Left ventricle myocardium inferior (tissue), 1 donor: ENCODE results near the gene SLC26A11. TPM values are rescaled to one million over a fixed set of nuclear protein-coding genes. Genes with fewer than 3 reads are reported as not detected.

Experiments used
- DNase-seq: peaks from one replicate; pipeline ENCODE4 v3.0.0-alpha.2; 2020
- H3K27ac ChIP-seq: fragments of 200-600 bp; replicated peaks from 2 replicates; pipeline ENCODE4 v1.8.0; 2021
- H3K27me3 ChIP-seq: fragments of 200-600 bp; 2 replicates; pipeline ENCODE4 v1.8.0; 2021; ENCODE audit warnings: low read depth
- H3K36me3 ChIP-seq: fragments of 200-600 bp; 2 replicates; pipeline ENCODE4 v1.8.0; 2021
- H3K4me1 ChIP-seq: fragments of 200-600 bp; 2 replicates; pipeline ENCODE4 v1.8.0; 2021
- H3K4me3 ChIP-seq: fragments of 200-600 bp; 2 replicates; pipeline ENCODE4 v1.8.0; 2021; ENCODE audit warnings: mild to moderate bottlenecking, moderate library complexity
- H3K9me3 ChIP-seq: fragments of 200-600 bp; replicated peaks from 2 replicates; pipeline ENCODE4 v1.8.0; 2021
- CTCF ChIP-seq: fragments of 200-600 bp; IDR thresholded peaks from 2 replicates; pipeline ENCODE4 v1.8.0; 2021; ENCODE audit warnings: antibody characterized with exemption, mild to moderate bottlenecking, borderline replicate concordance
- intact Hi-C: fragments of 100-400 bp; cut with micrococcal nuclease; formaldehyde crosslinking; loops from one replicate; pipeline ENCODE4 v1.11.0; 2022
- total RNA-seq: library from RNA; stranded (reverse); fragmentation: NEBNext Ultra II Directional; extraction: Animal tissue kit (Norgen Biotek cat#: 25700); gene quantifications from one replicate; pipeline ENCODE4 v1.2.1, GENCODE V29; 2021
- donor health status: DM: no; HTN: yes; CAD: no; lungs with severe emphysema.

SLC26A11 gene
- total RNA-seq, 1 donor from 2014 or later: 4.1 TPM

DNA sequence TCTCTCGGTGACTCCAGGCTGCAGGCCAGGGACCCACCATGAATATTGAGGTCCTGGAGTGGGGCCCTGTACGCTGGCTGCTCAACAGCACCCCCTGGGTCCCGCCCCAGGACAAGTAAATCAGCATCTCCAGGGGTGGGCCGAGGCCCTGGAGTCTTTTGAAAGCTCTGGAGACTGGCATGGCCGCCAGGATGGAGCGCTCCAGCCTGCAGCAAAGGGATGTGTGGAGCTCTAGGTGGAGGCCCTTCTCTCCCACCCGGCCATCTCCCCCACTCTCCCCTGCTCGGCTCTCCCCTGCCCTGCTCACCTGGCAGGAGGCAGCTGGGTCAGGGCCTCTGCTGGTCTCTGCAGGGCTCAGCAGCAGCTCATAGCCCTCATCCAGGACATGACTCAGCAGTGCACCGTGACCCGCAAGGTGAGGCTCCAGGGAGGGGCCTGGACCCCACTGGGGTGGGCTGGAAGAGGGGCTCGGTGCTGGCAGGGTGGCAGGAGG lies 16.7 kb upstream of the SLC26A11 start:
- no peak overlapping the region for H3K27ac ChIP-seq
- intact Hi-C loops: no loop called here
- no peaks in the 10 kb centered on the region for H3K36me3 ChIP-seq
- no peak for DNase-seq
- H3K4me3 ChIP-seq: no peak overlapping the region
- TF ChIP-seq CTCF: no peak
- no peaks in the 10 kb centered on the region for H3K4me1 ChIP-seq
- no peaks in the 10 kb centered on the region for H3K9me3 ChIP-seq
- no peaks in the 10 kb centered on the region for H3K27me3 ChIP-seq

DNA sequence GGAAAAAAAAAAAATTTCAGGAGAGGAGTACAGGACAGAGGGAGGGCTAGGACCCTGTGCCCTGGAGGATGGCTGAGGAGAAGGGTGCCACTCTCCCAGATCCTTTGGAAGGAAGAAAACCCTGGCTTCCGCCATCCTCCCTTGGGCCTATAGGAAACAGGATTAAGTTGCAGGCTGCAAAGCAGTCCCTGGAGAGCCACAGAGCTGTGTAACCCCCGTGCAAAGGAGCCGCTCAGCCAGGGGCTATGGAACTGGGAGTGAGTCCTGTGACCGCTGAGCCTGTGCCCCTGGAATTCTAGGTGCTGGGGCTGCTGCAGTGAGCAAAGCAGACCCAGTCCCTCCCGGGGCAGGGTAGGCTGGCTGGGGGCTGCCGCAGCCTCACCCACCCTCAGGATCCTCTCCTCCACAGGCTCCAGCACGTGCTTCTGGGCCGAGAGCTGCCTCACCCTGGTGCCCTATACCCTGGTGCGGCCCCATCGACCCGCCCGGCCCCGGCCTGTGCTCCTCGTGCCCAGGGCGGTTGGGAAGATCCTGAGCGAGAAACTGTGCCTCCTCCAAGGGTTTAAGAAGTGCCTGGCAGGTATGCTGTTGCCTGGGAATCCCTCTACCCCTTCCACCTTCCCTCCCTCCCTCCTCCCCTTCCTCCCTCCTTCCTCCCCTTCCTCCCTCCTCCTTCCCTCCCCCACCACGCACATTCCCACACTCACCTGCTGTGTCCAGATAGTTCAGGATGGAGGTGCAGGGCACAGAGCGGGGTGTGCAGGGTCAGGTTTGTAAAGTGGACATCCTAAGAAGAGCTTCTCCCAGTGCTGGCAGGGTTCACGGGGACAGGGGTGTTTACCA lies 15.4 kb upstream of the SLC26A11 start:
- Histone ChIP-seq H3K9me3 (no peaks in the 10 kb centered on the region), H3K27ac (no peak overlapping the region), H3K27me3 (no peaks in the 10 kb centered on the region), H3K4me3 (no peak overlapping the region), H3K4me1 (no peaks in the 10 kb centered on the region), H3K36me3 (peaks cover 13% of the 10 kb centered on the region)
- DNase-seq: no peak
- intact Hi-C loops: no loop called here
- TF ChIP-seq CTCF: no peak

DNA sequence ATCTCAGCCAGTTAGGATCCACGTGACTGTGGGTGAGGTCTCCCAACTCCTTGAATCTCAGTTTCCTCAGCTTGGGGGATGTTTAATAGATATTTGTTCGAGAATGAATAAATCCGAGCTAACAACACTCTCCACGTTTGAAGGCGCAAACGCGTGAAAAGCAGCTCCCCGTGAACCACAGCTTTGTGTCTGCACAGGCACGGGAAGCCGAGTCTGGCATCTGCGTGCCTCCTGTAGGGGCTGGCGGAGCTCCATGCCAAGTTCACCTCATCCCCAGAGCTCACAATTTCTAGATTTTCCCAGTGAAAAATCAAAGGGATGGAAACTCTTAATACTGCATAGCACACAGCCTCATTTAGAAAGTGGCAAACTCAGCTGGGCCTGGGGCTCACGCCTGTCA lies 14.4 kb upstream of the SLC26A11 start:
- H3K4me3 ChIP-seq: no peak overlapping the region
- H3K27ac ChIP-seq: no peak overlapping the region
- TF ChIP-seq CTCF: no peak
- no peaks in the 10 kb centered on the region for H3K9me3 ChIP-seq
- no peaks in the 10 kb centered on the region for H3K4me1 ChIP-seq
- H3K36me3 ChIP-seq: peaks cover 22% of the 10 kb centered on the region
- intact Hi-C loops: no loop called here
- H3K27me3 ChIP-seq: no peaks in the 10 kb centered on the region
- DNase-seq: no peak

DNA sequence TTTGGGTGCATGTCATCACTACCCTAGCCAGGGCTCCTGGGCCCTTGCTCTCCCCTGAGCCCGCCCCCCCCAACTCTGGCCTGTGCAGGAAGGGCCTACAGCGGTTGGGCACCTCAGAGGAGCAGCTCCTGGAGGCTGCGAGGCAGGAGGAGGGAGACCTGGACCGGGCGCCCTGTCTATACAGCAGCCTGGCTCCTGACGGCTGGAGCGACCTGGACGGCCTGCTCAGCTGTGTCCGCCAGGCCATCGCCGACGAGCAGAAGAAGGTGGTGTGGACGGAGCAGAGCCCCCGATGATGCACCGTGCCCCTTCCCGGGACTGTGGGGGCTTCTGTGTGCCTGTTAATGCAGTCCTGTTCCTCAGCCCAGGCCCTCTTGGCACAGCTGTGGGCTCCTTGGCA lies 12.2 kb upstream of the SLC26A11 start:
- no peak for TF ChIP-seq CTCF
- intact Hi-C loops: no loop called here
- Histone ChIP-seq H3K4me3 (no peak overlapping the region), H3K27me3 (no peaks in the 10 kb centered on the region), H3K27ac (no peak overlapping the region), H3K9me3 (no peaks in the 10 kb centered on the region), H3K36me3 (peaks cover 41% of the 10 kb centered on the region), H3K4me1 (no peaks in the 10 kb centered on the region)
- no peak for DNase-seq

DNA sequence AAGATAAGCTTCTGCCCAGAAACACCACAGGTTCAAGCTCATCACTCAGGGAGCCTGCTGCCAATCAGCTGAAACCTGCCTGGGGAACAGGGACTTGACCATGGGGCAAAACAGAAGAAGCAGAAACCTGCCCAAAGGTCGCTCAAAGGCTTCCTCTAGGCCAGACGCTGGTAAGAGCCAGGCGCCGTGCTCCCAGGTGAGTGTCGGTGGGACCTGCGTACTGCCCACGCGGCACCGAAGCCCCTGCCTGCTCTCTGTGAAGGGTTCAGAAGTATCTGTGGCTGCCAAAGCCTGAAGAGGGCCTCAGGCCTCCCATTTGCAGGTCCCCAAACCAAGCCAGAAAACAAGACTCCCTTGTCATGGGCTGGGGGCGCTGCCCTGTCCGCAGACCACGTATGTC lies 10.5 kb upstream of the SLC26A11 start:
- Histone ChIP-seq H3K9me3 (no peaks in the 10 kb centered on the region), H3K27ac (no peak overlapping the region), H3K36me3 (peaks cover 55% of the 10 kb centered on the region), H3K4me3 (no peak overlapping the region), H3K27me3 (no peaks in the 10 kb centered on the region), H3K4me1 (no peaks in the 10 kb centered on the region)
- no peak for DNase-seq
- intact Hi-C loops: no loop called here
- no peak for TF ChIP-seq CTCF
